Brain microvascular endothelial cell (primary cell): Measurements from ENCODE around the gene NDUFA13.

Experiments used
- DNase-seq: peaks from one replicate; pipeline ENCODE4 v3.0.0-alpha.2; 2020
- H3K27ac ChIP-seq: fragments of 250-450 bp; sonication (Bioruptor Pico); 2 replicates; pipeline ENCODE4 v1.5.1; 2020; ENCODE audit warnings: mild to moderate bottlenecking, moderate library complexity
- H3K27me3 ChIP-seq: fragments of 250-450 bp; sonication (Bioruptor Pico); replicated peaks from 2 replicates; pipeline ENCODE4 v1.5.1; 2020; ENCODE audit warnings: mild to moderate bottlenecking
- H3K36me3 ChIP-seq: fragments of 250-450 bp; sonication (Bioruptor Pico); replicated peaks from 2 replicates; pipeline ENCODE4 v1.5.1; 2020; ENCODE audit warnings: mild to moderate bottlenecking
- H3K4me3 ChIP-seq: 2 replicates; pipeline ENCODE4 v1.5.1; 2011; ENCODE audit warnings: low read depth, mild to moderate bottlenecking, control low read depth, low read length, moderate library complexity
- CTCF ChIP-seq: IDR thresholded peaks from 2 replicates; pipeline ENCODE4 v1.5.1; 2011; ENCODE audit warnings: low read depth, mild to moderate bottlenecking, moderate library complexity, low read length, control low read depth, inconsistent platforms; ENCODE audit errors: missing control alignments
- in situ Hi-C: cut with HindIII; loops from 2 replicates; pipeline ENCODE4 v1.10.0; 2017; ENCODE audit warnings: low sequenced_read_pairs, low pct_ligation_motif_present

NDUFA13 gene

GRCh38 chr19:19530423-19530804 lies 14.4 kb downstream of the NDUFA13 start:
- Histone ChIP-seq H3K27me3 (no peaks in the 10 kb centered on the region), H3K4me3 (no peak overlapping the region), H3K36me3 (peaks cover 13% of the 10 kb centered on the region), H3K27ac (no peak overlapping the region)
- in situ Hi-C loops, result no loop called here
- no peak for TF ChIP-seq CTCF
- no peak for DNase-seq

GRCh38 chr19:19530889-19531288 lies 14.9 kb downstream of the NDUFA13 start:
- TF ChIP-seq CTCF, result no peak
- in situ Hi-C loops, result no loop called here
- Histone ChIP-seq H3K27ac (no peak overlapping the region), H3K4me3 (no peak overlapping the region), H3K36me3 (peaks cover 13% of the 10 kb centered on the region), H3K27me3 (no peaks in the 10 kb centered on the region)
- DNase-seq, result no peak

- Histone ChIP-seq H3K27ac (no peak overlapping the region), H3K27me3 (no peaks in the 10 kb centered on the region), H3K4me3 (no peak overlapping the region), H3K36me3 (peaks cover 8% of the 10 kb centered on the region)
- TF ChIP-seq CTCF, result peak; percentile 98
- in situ Hi-C loops, result no loop called here
- peak; percentile 52 for DNase-seq
Observed at GRCh38 chr19:19531951-19532805, 16.2 kb downstream of the NDUFA13 start.

GRCh38 chr19:19532806-19533701 lies 17.0 kb downstream of the NDUFA13 start:
- peaks cover 3% of the 10 kb centered on the region for H3K36me3 ChIP-seq
- no peak for TF ChIP-seq CTCF
- H3K27ac ChIP-seq, result no peak overlapping the region
- in situ Hi-C loops, result no loop called here
- peaks cover 3% of the 10 kb centered on the region for H3K27me3 ChIP-seq
- no peak overlapping the region for H3K4me3 ChIP-seq
- DNase-seq, result no peak

GRCh38 chr19:19533841-19534240 lies 17.8 kb downstream of the NDUFA13 start:
- no peaks in the 10 kb centered on the region for H3K36me3 ChIP-seq
- TF ChIP-seq CTCF, result no peak
- peaks cover 9% of the 10 kb centered on the region for H3K27me3 ChIP-seq
- no peak for DNase-seq
- in situ Hi-C loops, result no loop called here
- no peak overlapping the region for H3K4me3 ChIP-seq
- no peak overlapping the region for H3K27ac ChIP-seq
